GM21367 (cell line): ENCODE data around the gene COL9A2.

Experiments used
- ATAC-seq: cut with Tn5 transposase; IDR thresholded peaks from one replicate; pipeline ENCODE4 v1.9.1; 2021; ENCODE audit not compliant: unreplicated experiment

COL9A2 gene

GRCh38 chr1:40303790-40304189, 13.3 kb downstream of the COL9A2 start:
- ATAC-seq: no peak

GRCh38 chr1:40303051-40303771, 13.9 kb downstream of the COL9A2 start:
- no peak for ATAC-seq

GRCh38 chr1:40302475-40302874, 14.6 kb downstream of the COL9A2 start:
- no peak for ATAC-seq

DNA sequence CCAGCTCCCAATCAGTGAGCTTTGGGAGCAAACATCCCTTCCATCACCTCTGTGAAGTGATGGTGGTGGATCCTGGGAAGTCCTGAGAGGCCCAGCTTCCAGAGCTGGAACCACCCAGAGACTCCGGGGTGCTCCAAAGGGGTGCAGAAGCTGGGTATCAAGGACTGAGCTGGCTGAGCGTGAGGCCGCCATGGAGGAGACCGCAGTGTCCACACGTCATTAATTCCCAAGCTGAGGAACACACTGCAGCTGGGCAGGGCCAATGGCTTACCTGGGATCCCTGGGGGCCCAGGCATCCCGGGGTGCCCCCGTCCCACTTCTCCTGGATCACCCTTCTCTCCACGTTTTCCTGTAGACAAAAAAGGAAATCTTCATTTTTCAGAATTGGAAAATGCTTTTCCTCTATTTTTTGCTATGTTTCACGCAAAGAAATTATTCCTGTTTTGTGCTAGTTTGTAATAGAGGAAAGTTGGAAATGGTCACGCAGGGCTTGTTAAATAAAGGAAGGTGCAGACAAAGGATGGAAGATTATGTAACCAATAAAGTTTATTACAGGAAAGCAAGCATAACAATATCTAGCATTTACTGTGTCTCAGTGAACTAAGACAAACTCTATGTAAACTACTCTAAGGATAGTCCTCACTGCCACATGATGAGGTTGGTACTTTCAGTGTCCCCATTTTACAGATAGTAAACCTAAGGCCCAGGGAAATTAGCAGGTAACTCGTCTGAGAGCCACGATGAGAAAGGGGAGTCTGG, 15.4 kb downstream of the COL9A2 start:
- no peak for ATAC-seq

- ATAC-seq: no peak
These were observed 16.0 kb downstream of the COL9A2 start for GRCh38 chr1:40301066-40301465.

GRCh38 chr1:40300651-40301050, 16.4 kb downstream of the COL9A2 start:
- ATAC-seq: no peak

DNA sequence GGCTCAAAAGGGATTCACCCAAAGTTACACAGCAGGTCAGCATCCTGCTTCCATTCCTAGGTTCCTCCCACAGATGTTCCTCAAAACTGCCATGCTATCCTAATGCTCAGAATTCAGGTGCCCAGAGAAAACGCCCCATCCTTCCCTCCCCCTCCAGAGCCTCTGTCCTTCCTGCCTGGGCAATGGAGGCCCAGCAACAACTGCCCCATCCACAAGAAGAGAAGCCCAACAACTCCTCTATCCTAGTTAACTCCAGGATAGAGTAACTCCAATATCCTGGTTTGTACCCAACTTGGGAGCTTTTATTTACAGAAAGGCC, 16.9 kb downstream of the COL9A2 start:
- no peak for ATAC-seq

GRCh38 chr1:40299366-40300248, 17.5 kb downstream of the COL9A2 start:
- ATAC-seq: no peak

GRCh38 chr1:40291293-40291692, 25.8 kb downstream of the COL9A2 start:
- ATAC-seq: no peak

- ATAC-seq: no peak
These were observed 35.2 kb downstream of the COL9A2 start for GRCh38 chr1:40281853-40282252.

GRCh38 chr1:40276122-40276521, 41.0 kb downstream of the COL9A2 start:
- no peak for ATAC-seq

- ATAC-seq: no peak
These were observed 42.8 kb downstream of the COL9A2 start for GRCh38 chr1:40274331-40274730.

DNA sequence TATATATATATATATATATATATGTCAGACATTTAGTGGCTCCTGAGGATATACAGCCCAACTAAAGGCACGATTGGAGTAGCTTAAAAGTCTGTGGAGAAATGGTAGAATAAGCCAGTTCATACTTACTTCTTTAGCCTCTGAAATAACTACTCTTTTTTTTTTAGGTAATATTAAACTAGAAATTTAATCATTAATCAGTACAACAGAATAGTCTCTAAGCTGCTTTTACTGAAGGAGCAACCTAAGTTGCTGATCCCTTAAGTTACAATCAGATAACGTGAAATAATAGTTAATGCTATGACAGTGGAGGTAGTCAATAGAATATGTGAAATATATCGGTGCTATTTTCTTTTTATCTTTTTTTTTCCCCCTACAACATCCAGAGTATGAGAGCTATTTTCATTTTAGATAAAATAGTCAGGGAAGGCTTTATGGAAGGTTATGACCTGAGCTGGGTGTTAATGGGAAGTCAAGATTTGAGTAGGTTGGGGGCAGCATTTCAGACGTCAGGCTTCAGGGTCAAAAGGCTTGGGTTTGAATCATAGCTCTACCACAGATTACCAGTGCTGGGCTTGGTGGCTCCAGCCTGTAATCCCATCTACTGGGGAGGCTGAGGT, 43.4 kb downstream of the COL9A2 start:
- no peak for ATAC-seq

GRCh38 chr1:40272653-40273213, 44.4 kb downstream of the COL9A2 start:
- no peak for ATAC-seq

GRCh38 chr1:40270152-40270834, 46.8 kb downstream of the COL9A2 start:
- ATAC-seq: no peak

DNA sequence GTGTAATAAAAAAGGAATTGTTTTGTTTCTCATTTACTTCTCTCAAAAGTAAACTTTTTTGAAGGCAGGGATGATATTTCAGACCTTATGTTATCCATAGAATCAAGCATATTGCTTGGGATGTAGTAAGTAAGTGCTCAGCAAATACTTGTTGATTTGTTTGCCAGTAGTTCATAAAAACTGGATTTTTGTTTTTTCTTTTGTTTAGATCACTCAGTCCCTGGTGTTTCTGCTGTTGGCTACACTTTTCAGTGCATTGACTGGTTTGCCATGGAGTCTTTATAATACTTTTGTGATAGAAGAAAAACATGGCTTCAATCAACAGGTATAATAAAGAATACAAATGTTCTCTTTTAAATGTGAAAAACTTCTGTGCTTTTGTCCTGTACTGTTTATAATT, 48.9 kb downstream of the COL9A2 start:
- ATAC-seq: no peak

DNA sequence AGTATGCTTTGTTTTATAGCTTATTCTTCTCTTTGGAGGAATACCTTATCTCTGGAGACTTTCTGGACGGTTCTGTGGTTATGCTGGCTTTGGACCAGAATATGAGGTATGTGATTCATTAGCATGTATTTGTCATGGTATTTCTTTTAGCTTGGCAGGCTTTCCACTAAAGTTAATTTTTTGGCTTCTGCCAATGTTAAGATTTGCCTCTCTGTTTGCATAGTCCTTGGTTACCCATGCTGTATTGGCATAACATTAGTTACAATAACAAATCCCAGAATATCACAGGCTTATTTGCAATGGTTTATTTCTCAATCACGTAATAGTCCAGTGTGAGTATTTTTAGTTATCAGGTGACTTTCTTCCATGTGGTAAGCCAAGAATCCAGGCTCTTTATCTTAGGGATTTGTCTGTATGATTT, 49.3 kb downstream of the COL9A2 start:
- ATAC-seq: no peak

- ATAC-seq: no peak
These were observed 50.1 kb downstream of the COL9A2 start for GRCh38 chr1:40266786-40267535.

- ATAC-seq: no peak
These were observed 51.2 kb downstream of the COL9A2 start for GRCh38 chr1:40265919-40266318.

- no peak for ATAC-seq
These were observed 51.8 kb downstream of the COL9A2 start for GRCh38 chr1:40265298-40265697.
